GM23338 (cell line): ENCODE measurements around the gene XRCC4. TPM values are rescaled to one million over a fixed set of nuclear protein-coding genes. Genes with fewer than 3 reads are reported as not detected.

Source experiments
- ATAC-seq: fragments of 200-7000 bp; cut with Tn5 transposase; 3 replicates; pipeline ENCODE4 v1.9.1; 2020
- DNase-seq: peaks from one replicate; pipeline ENCODE4 v3.0.0-alpha.2; 2015; ENCODE audit warnings: low spot score
- H2AFZ ChIP-seq: fragments of 200-600 bp; sonication (generic); 2 replicates; pipeline ENCODE4 v1.8.0; 2016; ENCODE audit warnings: antibody characterized with exemption, mild to moderate bottlenecking, moderate library complexity
- H3F3A ChIP-seq: fragments of 200-600 bp; sonication (generic); replicated peaks from 2 replicates; pipeline ENCODE4 v1.8.0; 2017; ENCODE audit warnings: antibody characterized with exemption, mixed run types, low read depth
- H3K27ac ChIP-seq: fragments of 200-600 bp; sonication (generic); 2 replicates; pipeline ENCODE4 v1.6.1; 2016; ENCODE audit warnings: low read depth
- H3K27me3 ChIP-seq: fragments of 200-600 bp; sonication (generic); 2 replicates; pipeline ENCODE4 v1.8.0; 2016; ENCODE audit warnings: mild to moderate bottlenecking, mixed run types, moderate library complexity; ENCODE audit not compliant: insufficient read depth
- H3K36me3 ChIP-seq: fragments of 200-600 bp; sonication (generic); 2 replicates; pipeline ENCODE4 v1.8.0; 2016; ENCODE audit warnings: mild to moderate bottlenecking; ENCODE audit not compliant: insufficient read depth
- H3K4me1 ChIP-seq: fragments of 200-600 bp; sonication (generic); 2 replicates; pipeline ENCODE4 v1.8.0; 2016; ENCODE audit warnings: mild to moderate bottlenecking, moderate library complexity; ENCODE audit not compliant: insufficient read depth
- H3K4me2 ChIP-seq: fragments of 200-600 bp; sonication (generic); 2 replicates; pipeline ENCODE4 v1.7.1; 2017; ENCODE audit warnings: mixed run types
- H3K4me3 ChIP-seq: fragments of 200-600 bp; sonication (generic); 2 replicates; pipeline ENCODE4 v1.6.1; 2016; ENCODE audit warnings: mixed run types
- H3K79me2 ChIP-seq: fragments of 200-600 bp; sonication (generic); replicated peaks from 2 replicates; pipeline ENCODE4 v1.8.0; 2017; ENCODE audit warnings: mild to moderate bottlenecking; ENCODE audit not compliant: insufficient read depth
- H3K9me2 ChIP-seq: fragments of 200-600 bp; sonication (generic); 2 replicates; pipeline ENCODE4 v1.8.0; 2017; ENCODE audit not compliant: insufficient read depth
- H4K20me1 ChIP-seq: fragments of 200-600 bp; sonication (generic); replicated peaks from 2 replicates; pipeline ENCODE4 v1.8.0; 2017; ENCODE audit warnings: mild to moderate bottlenecking; ENCODE audit not compliant: insufficient read depth
- H3K27ac Mint-ChIP-seq: 2 replicates; pipeline ENCODE4 v1.8.0; 2020; ENCODE audit warnings: inconsistent platforms, mild to moderate bottlenecking, moderate library complexity, mixed read lengths
- H3K27me3 Mint-ChIP-seq: 3 replicates; pipeline ENCODE4 v1.8.0; 2022; ENCODE audit warnings: low read depth, mild to moderate bottlenecking, moderate library complexity, mixed read lengths, inconsistent platforms; ENCODE audit not compliant: insufficient read depth, poor library complexity
- H3K36me3 Mint-ChIP-seq: 3 replicates; pipeline ENCODE4 v1.8.0; 2021; ENCODE audit warnings: low read depth, mild to moderate bottlenecking, inconsistent platforms, moderate library complexity, mixed read lengths
- H3K4me1 Mint-ChIP-seq: 3 replicates; pipeline ENCODE4 v1.8.0; 2020; ENCODE audit warnings: mild to moderate bottlenecking, inconsistent platforms, mixed read lengths
- H3K4me3 Mint-ChIP-seq: 3 replicates; pipeline ENCODE4 v1.8.0; 2021; ENCODE audit warnings: moderate library complexity, mild to moderate bottlenecking, inconsistent platforms, mixed read lengths
- H3K9me3 Mint-ChIP-seq: 3 replicates; pipeline ENCODE4 v1.8.0; 2020; ENCODE audit warnings: moderate library complexity, mild to moderate bottlenecking, inconsistent platforms, mixed read lengths
- CREB1 ChIP-seq: fragments of 250-450 bp; sonication (Bioruptor Pico); IDR thresholded peaks from 2 replicates; pipeline ENCODE4 v1.5.0; 2020; ENCODE audit warnings: low read depth, mild to moderate bottlenecking, moderate library complexity
- CTCF ChIP-seq, 2 experiments: fragments of 200-600 bp in 1 of 2; sonication (generic) in 1 of 2; conservative IDR thresholded peaks; 2 replicates each; pipeline versions ENCODE4 v1.5.1 to v1.6.1; 2016 to 2017; ENCODE audit warnings: antibody characterized with exemption in 2 of 2, low read depth in 2 of 2, mild to moderate bottlenecking in 2 of 2, moderate library complexity in 1 of 2
- ETS1 ChIP-seq: IDR thresholded peaks from 2 replicates; pipeline ENCODE4 v1.6.1; 2016; ENCODE audit warnings: antibody characterized with exemption
- EZH2 ChIP-seq: fragments of 200-600 bp; sonication (generic); IDR thresholded peaks from one replicate; pipeline ENCODE4 v1.8.0; 2017; ENCODE audit warnings: antibody characterized with exemption, mild to moderate bottlenecking, low read depth; ENCODE audit not compliant: unreplicated experiment
- EZH2phosphoT487 ChIP-seq: fragments of 200-600 bp; sonication (generic); IDR thresholded peaks from one replicate; pipeline ENCODE4 v1.8.1; 2018; ENCODE audit warnings: antibody characterized with exemption; ENCODE audit not compliant: unreplicated experiment
- JUNB ChIP-seq: IDR thresholded peaks from one replicate; pipeline ENCODE4 v1.6.1; 2016; ENCODE audit warnings: antibody characterized with exemption; ENCODE audit not compliant: unreplicated experiment
- NANOG ChIP-seq: IDR thresholded peaks from 2 replicates; pipeline ENCODE4 v1.6.1; 2016; ENCODE audit warnings: antibody characterized with exemption, borderline replicate concordance
- POLR2AphosphoS5 ChIP-seq: IDR thresholded peaks from 2 replicates; pipeline ENCODE4 v1.6.1; 2016; ENCODE audit warnings: antibody characterized with exemption, low read depth
- STAT1 ChIP-seq: IDR thresholded peaks from one replicate; pipeline ENCODE4 v1.6.1; 2016; ENCODE audit warnings: antibody characterized with exemption; ENCODE audit not compliant: unreplicated experiment
- ZNF114 ChIP-seq: fragments of 250-450 bp; sonication (Bioruptor Pico); IDR thresholded peaks from 2 replicates; pipeline ENCODE4 v1.5.0; 2020; ENCODE audit warnings: mild to moderate bottlenecking, moderate library complexity
- ZNF331 ChIP-seq: fragments of 250-450 bp; sonication (Bioruptor Pico); IDR thresholded peaks from 2 replicates; pipeline ENCODE4 v1.5.0; 2020; ENCODE audit warnings: low read depth, mild to moderate bottlenecking, moderate library complexity
- ZNF462 ChIP-seq: fragments of 250-450 bp; sonication (Bioruptor Pico); IDR thresholded peaks from 2 replicates; pipeline ENCODE4 v1.5.0; 2020; ENCODE audit warnings: mild to moderate bottlenecking, moderate library complexity
- polyA plus RNA-seq: library from polyadenylated mRNA; unstranded; fragments of >200 nt; fragmentation: Nextera tagmentation; extraction: Ambion mirVana; gene quantifications from 2 replicates; pipeline ENCODE4 v1.2.1, GENCODE V29; 2016
- total RNA-seq: library from RNA; depleted of rRNA; stranded (reverse); fragments of >200 nt; shearing (Covaris generic); gene quantifications from 2 replicates; pipeline ENCODE4 v1.2.3, GENCODE V29; 2014
- TF ChIP-seq, protein P1 (sequence below): IDR thresholded peaks from one replicate; pipeline ENCODE4 v1.6.1; 2018; ENCODE audit warnings: antibody characterized with exemption; ENCODE audit not compliant: unreplicated experiment

The XRCC4 gene
- total and polyA plus RNA-seq, 2 experiments from 2014 or later: 11.5 to 22.4 TPM

GRCh38 chr5:83197326-83197967 is 120.1 kb downstream of the XRCC4 start:
- Mint-ChIP-seq H3K4me1 (no peaks in the 10 kb centered on the region), H3K36me3 (no peaks in the 10 kb centered on the region), H3K27me3 (no peaks in the 10 kb centered on the region), H3K9me3 (no peaks in the 10 kb centered on the region), H3K4me3 (no peak overlapping the region), H3K27ac (no peak overlapping the region)
- Histone ChIP-seq H3K27me3 (no peaks in the 10 kb centered on the region), H3F3A (no peaks in the 10 kb centered on the region), H3K9me2 (no peaks in the 10 kb centered on the region), H3K36me3 (no peaks in the 10 kb centered on the region), H3K4me2 (no peak overlapping the region), H3K79me2 (no peaks in the 10 kb centered on the region), H3K4me1 (no peaks in the 10 kb centered on the region), H4K20me1 (no peaks in the 10 kb centered on the region), H3K4me3 (no peak overlapping the region), H3K27ac (no peak overlapping the region), H2AFZ (no peak overlapping the region)
- ATAC-seq (no peak), DNase-seq (no peak)
- no peak for TF ChIP-seq EZH2phosphoT487
- no peak for TF ChIP-seq ETS1
- TF ChIP-seq ZNF331 (CRISPR knock-in tag): no peak
- TF ChIP-seq EZH2: no peak
- no peak for TF ChIP-seq JUNB
- TF ChIP-seq CREB1 (CRISPR knock-in tag): no peak
- no peak for TF ChIP-seq STAT1
- no peak for TF ChIP-seq NANOG
- no peak for TF ChIP-seq ZNF462 (CRISPR knock-in tag)
- no peak for TF ChIP-seq POLR2AphosphoS5
- no peak for TF ChIP-seq ZNF114
- TF ChIP-seq, protein P1, sequence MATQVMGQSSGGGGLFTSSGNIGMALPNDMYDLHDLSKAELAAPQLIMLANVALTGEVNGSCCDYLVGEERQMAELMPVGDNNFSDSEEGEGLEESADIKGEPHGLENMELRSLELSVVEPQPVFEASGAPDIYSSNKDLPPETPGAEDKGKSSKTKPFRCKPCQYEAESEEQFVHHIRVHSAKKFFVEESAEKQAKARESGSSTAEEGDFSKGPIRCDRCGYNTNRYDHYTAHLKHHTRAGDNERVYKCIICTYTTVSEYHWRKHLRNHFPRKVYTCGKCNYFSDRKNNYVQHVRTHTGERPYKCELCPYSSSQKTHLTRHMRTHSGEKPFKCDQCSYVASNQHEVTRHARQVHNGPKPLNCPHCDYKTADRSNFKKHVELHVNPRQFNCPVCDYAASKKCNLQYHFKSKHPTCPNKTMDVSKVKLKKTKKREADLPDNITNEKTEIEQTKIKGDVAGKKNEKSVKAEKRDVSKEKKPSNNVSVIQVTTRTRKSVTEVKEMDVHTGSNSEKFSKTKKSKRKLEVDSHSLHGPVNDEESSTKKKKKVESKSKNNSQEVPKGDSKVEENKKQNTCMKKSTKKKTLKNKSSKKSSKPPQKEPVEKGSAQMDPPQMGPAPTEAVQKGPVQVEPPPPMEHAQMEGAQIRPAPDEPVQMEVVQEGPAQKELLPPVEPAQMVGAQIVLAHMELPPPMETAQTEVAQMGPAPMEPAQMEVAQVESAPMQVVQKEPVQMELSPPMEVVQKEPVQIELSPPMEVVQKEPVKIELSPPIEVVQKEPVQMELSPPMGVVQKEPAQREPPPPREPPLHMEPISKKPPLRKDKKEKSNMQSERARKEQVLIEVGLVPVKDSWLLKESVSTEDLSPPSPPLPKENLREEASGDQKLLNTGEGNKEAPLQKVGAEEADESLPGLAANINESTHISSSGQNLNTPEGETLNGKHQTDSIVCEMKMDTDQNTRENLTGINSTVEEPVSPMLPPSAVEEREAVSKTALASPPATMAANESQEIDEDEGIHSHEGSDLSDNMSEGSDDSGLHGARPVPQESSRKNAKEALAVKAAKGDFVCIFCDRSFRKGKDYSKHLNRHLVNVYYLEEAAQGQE: no peak
- TF ChIP-seq CTCF (conservative IDR thresholded peaks at IDR 0.05; ENCODE audit: low read depth in 2 of 2): no peak
